DOHH2 (cell line): ENCODE data around the gene ZFX.

Experiments
- CTCF ChIP-seq: fragments of 200-600 bp; sonication (generic); IDR thresholded peaks from one replicate; pipeline ENCODE4 v1.5.1; 2014; ENCODE audit warnings: antibody characterized with exemption, mild to moderate bottlenecking, low read depth, low read length; ENCODE audit not compliant: poor library complexity, severe bottlenecking
- EZH2phosphoT487 ChIP-seq: fragments of 200-600 bp; sonication (generic); IDR thresholded peaks from 2 replicates; pipeline ENCODE4 v1.6.1; 2017; ENCODE audit warnings: borderline replicate concordance, mild to moderate bottlenecking, antibody characterized with exemption, low read length, moderate library complexity, mixed read lengths

- TF ChIP-seq CTCF (no peak), EZH2phosphoT487 (no peak)
These were observed 28.9 kb downstream of the ZFX start for GRCh38 chrX:24178441-24178840.
